K562 (cell line): ENCODE results near the gene TEX14. TPM values are rescaled to one million over a fixed set of nuclear protein-coding genes. Genes with fewer than 3 reads are reported as not detected.

Experiments
- ARID2 ChIP-seq: fragments of 450-650 bp; IDR thresholded peaks from 2 replicates; pipeline ENCODE4 v1.6.1; 2017; ENCODE audit warnings: antibody characterized with exemption, mild to moderate bottlenecking
- CGGBP1 ChIP-seq: fragments of 250-450 bp; sonication (Bioruptor Pico); IDR thresholded peaks from 2 replicates; pipeline ENCODE4 v1.9.0; 2021; ENCODE audit warnings: mild to moderate bottlenecking
- CTCF ChIP-seq, 3 experiments: IDR thresholded peaks in 2 of 3; conservative IDR thresholded peaks in 1 of 3; 2 replicates each; pipeline ENCODE4 v1.5.1; 2011 to 2012; ENCODE audit warnings: low read length in 3 of 3, mild to moderate bottlenecking in 3 of 3, control low read depth in 2 of 3, improper control_type of control experiment in 1 of 3, inconsistent platforms in 1 of 3, low read depth in 1 of 3, mixed read lengths in 1 of 3, moderate library complexity in 1 of 3; ENCODE audit not compliant: insufficient read depth in 2 of 3
- DIDO1 ChIP-seq: fragments of 450-650 bp; IDR thresholded peaks from 2 replicates; pipeline ENCODE4 v1.6.1; 2016; ENCODE audit warnings: low read depth, missing biosample characterization, missing genetic modification characterization
- EP400 ChIP-seq: fragments of 450-650 bp; IDR thresholded peaks from 2 replicates; pipeline ENCODE4 v1.6.1; 2017; ENCODE audit warnings: antibody characterized with exemption, mild to moderate bottlenecking, moderate library complexity
- ESRRA ChIP-seq: fragments of 450-650 bp; IDR thresholded peaks from 2 replicates; pipeline ENCODE4 v1.6.1; 2014; ENCODE audit warnings: low read depth, mild to moderate bottlenecking, moderate library complexity, borderline replicate concordance
- GABPB1 ChIP-seq: sonication (generic); formaldehyde crosslinking; IDR thresholded peaks from 2 replicates; pipeline ENCODE4 v1.8.0; 2022; ENCODE audit warnings: mild to moderate bottlenecking, missing genetic modification reagents
- HDAC3 ChIP-seq: fragments of 450-650 bp; IDR thresholded peaks from 2 replicates; pipeline ENCODE4 v1.6.1; 2018; ENCODE audit warnings: borderline replicate concordance, mild to moderate bottlenecking, moderate library complexity; ENCODE audit not compliant: partially characterized antibody
- HNRNPH1 ChIP-seq: fragments of 200-400 bp; formaldehyde crosslinking; optimal IDR thresholded peaks from 2 replicates; pipeline ENCODE3; 2017; ENCODE audit warnings: low read depth, mild to moderate bottlenecking, low read length, moderate library complexity
- ID3 ChIP-seq, 2 experiments: fragments of 250-450 bp in 1 of 2; fragments of 450-650 bp in 1 of 2; sonication (Bioruptor Pico) in 1 of 2; IDR thresholded peaks; 2 replicates each; pipeline versions ENCODE4 v1.6.1 to v1.8.0; 2016 to 2021; ENCODE audit warnings: mild to moderate bottlenecking in 2 of 2, moderate library complexity in 2 of 2, missing compliant biosample characterization in 1 of 2, missing genetic modification characterization in 1 of 2
- MEF2A ChIP-seq: IDR thresholded peaks from 2 replicates; pipeline ENCODE4 v1.6.1; 2011; ENCODE audit warnings: low read depth, mild to moderate bottlenecking, low read length, moderate library complexity; ENCODE audit not compliant: control insufficient read depth
- PHTF2 ChIP-seq: fragments of 250-450 bp; sonication (Bioruptor Pico); IDR thresholded peaks from 2 replicates; pipeline ENCODE4 v1.5.0; 2021; ENCODE audit warnings: mild to moderate bottlenecking
- POLR2B ChIP-seq: fragments of 450-650 bp; IDR thresholded peaks from 2 replicates; pipeline ENCODE4 v1.6.1; 2018; ENCODE audit warnings: low read depth; ENCODE audit not compliant: partially characterized antibody
- SAFB2 ChIP-seq: fragments of 200-400 bp; formaldehyde crosslinking; IDR thresholded peaks from 2 replicates; pipeline ENCODE4 v1.6.1; 2018; ENCODE audit warnings: borderline replicate concordance, low read length, low read depth, moderate library complexity; ENCODE audit not compliant: severe bottlenecking
- SIN3A ChIP-seq, 2 experiments: fragments of 150-350 bp in 1 of 2; IDR thresholded peaks; 2 replicates each; pipeline ENCODE4 v1.6.1; 2011 to 2016; ENCODE audit warnings: borderline replicate concordance in 2 of 2, low read depth in 2 of 2, low read length in 2 of 2, mild to moderate bottlenecking in 2 of 2, moderate library complexity in 2 of 2; ENCODE audit not compliant: control insufficient read depth in 1 of 2
- SPI1 ChIP-seq: IDR thresholded peaks from 2 replicates; pipeline ENCODE4 v1.6.1; 2011; ENCODE audit warnings: low read depth, low read length, control low read depth, borderline replicate concordance
- THRB ChIP-seq: fragments of 450-650 bp; formaldehyde crosslinking; conservative IDR thresholded peaks from 2 replicates; pipeline ENCODE4 v1.4.0; 2022; ENCODE audit warnings: mild to moderate bottlenecking, missing genetic modification characterization
- XRCC3 ChIP-seq: fragments of 450-650 bp; IDR thresholded peaks from 2 replicates; pipeline ENCODE4 v1.6.1; 2017; ENCODE audit warnings: mild to moderate bottlenecking, moderate library complexity
- ZFP36 ChIP-seq: fragments of 150-350 bp; IDR thresholded peaks from 2 replicates; pipeline ENCODE4 v1.6.1; 2018; ENCODE audit warnings: low read length, low read depth; ENCODE audit not compliant: partially characterized antibody
- ZNF12 ChIP-seq: sonication (generic); formaldehyde crosslinking; IDR thresholded peaks from 2 replicates; pipeline ENCODE4 v1.4.0; 2020; ENCODE audit warnings: mild to moderate bottlenecking, missing genetic modification reagents
- polyA plus RNA-seq, 8 experiments: library from polyadenylated mRNA; depleted of rRNA in 4 of 8; stranded (reverse) in 5 of 8; unstranded in 3 of 8; fragments of >200 nt; fragmentation: Nextera tagmentation in 2 of 8; fragmentation: Illumina TruSeq in 1 of 8; extraction: Ambion mirVana in 2 of 8; extraction: Trizol in 1 of 8; gene quantifications; 2 replicates each; pipeline versions ENCODE4 v1.2.1 to v1.2.3, GENCODE V29; 2011 to 2014; ENCODE audit warnings: inconsistent platforms in 1 of 8, missing spikeins in 1 of 8
- total RNA-seq, 7 experiments: library from RNA; depleted of rRNA in 6 of 7; stranded (reverse); fragments of >200 nt in 6 of 7; fragmentation: Illumina TruSeq in 2 of 7; extraction: Trizol in 2 of 7; gene quantifications; 2 replicates each; pipeline versions ENCODE4 v1.2.1 to v1.2.3, GENCODE V29; 2011 to 2021; ENCODE audit warnings: low replicate concordance in 1 of 7

The TEX14 gene
- total and polyA plus RNA-seq, 9 of the 15 experiments (the other 6 are each of a cell fraction or from before 2014, with no cell fraction given), result 0.05 to 0.12 (median 0.09) TPM; not detected in 1

- TF ChIP-seq SPI1, result no peak
- TF ChIP-seq ARID2, result no peak
- no peak for TF ChIP-seq DIDO1
- TF ChIP-seq SIN3A (IDR thresholded peaks at IDR 0.05; ENCODE audit: borderline replicate concordance in 2 of 2, control insufficient read depth in 1 of 2, low read depth in 2 of 2, low read length in 2 of 2), result peak in 1 of 2 experiments; percentile 78; a peak in 2 of 4 replicates
- TF ChIP-seq EP400, result peak; percentile 11; the same call in 1 of the 2 replicates
- no peak for TF ChIP-seq ZNF12 (CRISPR knock-in tag)
- no peak for TF ChIP-seq ID3 (CRISPR knock-in tag; IDR thresholded peaks at IDR 0.05)
- TF ChIP-seq ID3 (tag; IDR thresholded peaks at IDR 0.05), result no peak
- 0 out of 2 replicates have a peak, but pooled peaks have one; percentile 34 for TF ChIP-seq THRB (CRISPR knock-in tag)
- no peak for TF ChIP-seq SAFB2
- TF ChIP-seq CTCF (IDR thresholded peaks at IDR 0.05 in 2 of 3, conservative IDR thresholded peaks at IDR 0.05 in 1 of 3; ENCODE audit: insufficient read depth in 2 of 3, low read depth in 1 of 3, low read length in 3 of 3), result no peak
- TF ChIP-seq GABPB1 (CRISPR knock-in tag), result no peak
- no peak for TF ChIP-seq ESRRA
- peak; percentile 83 for TF ChIP-seq CGGBP1 (CRISPR knock-in tag)
- TF ChIP-seq POLR2B, result peak; percentile 72
- TF ChIP-seq HDAC3, result no peak
- TF ChIP-seq HNRNPH1, result no peak
- no peak for TF ChIP-seq PHTF2 (CRISPR knock-in tag)
- TF ChIP-seq MEF2A, result 0 out of 2 replicates have a peak, but pooled peaks have one; percentile 54
- no peak for TF ChIP-seq ZFP36
- no peak for TF ChIP-seq XRCC3
Observed at GRCh38 chr17:58665946-58666857, 25.6 kb downstream of the TEX14 start (continued).
